ENCODE measurements around the gene CFAP20. TPM values are rescaled to one million over a fixed set of nuclear protein-coding genes. Genes with fewer than 3 reads are reported as not detected.
"Not testable (repeated sequence)": the region's sequence is repeated elsewhere in the genome, so short reads cannot be mapped to it uniquely, and the experiment has no call there.

CFAP20 gene
- total RNA-seq, 1 donor from 2014 or later: 41.4 TPM

- no peak for TF ChIP-seq CTCF (IDR thresholded peaks at IDR 0.05; ENCODE audit: unreplicated experiment)
- H3K9me3 Mint-ChIP-seq: peaks cover 5% of the 10 kb centered on the region
- H3K4me1 Mint-ChIP-seq: no peaks in the 10 kb centered on the region
- H3K27ac Mint-ChIP-seq: no peak overlapping the region
- H3K4me3 Mint-ChIP-seq: no peak overlapping the region
- H3K27me3 Mint-ChIP-seq (ENCODE audit: low read depth): no peaks in the 10 kb centered on the region
- H3K36me3 Mint-ChIP-seq: no peaks in the 10 kb centered on the region
- no peak for DNase-seq (ENCODE audit: low spot score in 2 of 2, unreplicated experiment in 2 of 2)
Measured at GRCh38 chr16:58082381-58082780, 46.8 kb downstream of the CFAP20 start.

DNA sequence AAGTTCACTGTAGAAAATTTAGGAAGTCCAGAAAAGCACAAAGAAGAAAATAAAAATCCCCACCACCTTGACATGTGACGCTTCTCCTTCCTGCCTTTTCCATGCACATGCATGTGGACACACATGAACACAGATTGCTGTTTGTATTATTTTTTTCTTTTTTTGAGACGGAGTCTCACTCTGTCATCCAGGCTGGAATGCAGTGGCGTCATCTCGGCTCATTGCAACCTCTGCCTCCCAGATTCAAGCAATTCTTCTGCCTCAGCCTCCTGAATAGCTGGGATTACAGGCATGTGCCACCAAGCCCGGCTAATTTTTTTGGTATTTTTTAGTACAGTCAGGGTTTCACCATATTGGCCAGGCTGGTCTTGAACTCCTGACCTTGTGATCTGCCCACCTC lies 48.5 kb downstream of the CFAP20 start:
- H3K27me3 Mint-ChIP-seq (ENCODE audit: low read depth); H3K4me3 Mint-ChIP-seq; H3K4me1 Mint-ChIP-seq; DNase-seq (ENCODE audit: low spot score in 2 of 2, unreplicated experiment in 2 of 2); H3K36me3 Mint-ChIP-seq; H3K27ac Mint-ChIP-seq: not testable (repeated sequence)
- peaks cover 20% of the 10 kb centered on the region for H3K9me3 Mint-ChIP-seq

DNA sequence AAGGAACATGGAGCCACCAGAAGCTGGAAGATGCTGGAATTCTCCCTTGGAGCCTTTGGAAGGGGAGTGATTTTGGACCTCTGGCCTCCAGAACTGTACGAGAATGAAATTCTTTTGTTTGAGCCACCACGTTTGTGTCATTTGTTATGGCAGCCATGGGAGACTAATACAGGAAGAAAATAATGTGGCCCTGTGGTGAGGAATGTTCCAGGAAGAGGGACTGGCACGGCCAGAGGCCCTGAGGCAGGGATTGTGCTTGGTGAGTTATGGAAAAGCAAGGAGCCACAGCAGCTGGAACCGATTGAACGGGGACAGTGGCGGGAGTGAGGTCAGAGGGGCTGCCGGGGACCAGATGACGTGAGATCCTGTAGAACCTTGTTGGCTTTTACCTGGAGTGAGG lies 51.4 kb downstream of the CFAP20 start:
- Mint-ChIP-seq H3K4me3 (no peak overlapping the region), H3K27ac (no peak overlapping the region), H3K36me3 (no peaks in the 10 kb centered on the region), H3K9me3 (peaks cover 20% of the 10 kb centered on the region), H3K27me3 (ENCODE audit: low read depth) (no peaks in the 10 kb centered on the region), H3K4me1 (no peaks in the 10 kb centered on the region)
- DNase-seq (ENCODE audit: low spot score in 2 of 2, unreplicated experiment in 2 of 2): no peak
- TF ChIP-seq CTCF (IDR thresholded peaks at IDR 0.05; ENCODE audit: unreplicated experiment): no peak

GRCh38 chr16:58076514-58076913 lies 52.7 kb downstream of the CFAP20 start:
- DNase-seq (ENCODE audit: low spot score in 2 of 2, unreplicated experiment in 2 of 2): no peak
- Mint-ChIP-seq H3K9me3 (peaks cover 20% of the 10 kb centered on the region), H3K4me1 (no peaks in the 10 kb centered on the region), H3K4me3 (no peak overlapping the region), H3K36me3 (no peaks in the 10 kb centered on the region), H3K27me3 (ENCODE audit: low read depth) (no peaks in the 10 kb centered on the region), H3K27ac (no peak overlapping the region)
- no peak for TF ChIP-seq CTCF (IDR thresholded peaks at IDR 0.05; ENCODE audit: unreplicated experiment)

DNA sequence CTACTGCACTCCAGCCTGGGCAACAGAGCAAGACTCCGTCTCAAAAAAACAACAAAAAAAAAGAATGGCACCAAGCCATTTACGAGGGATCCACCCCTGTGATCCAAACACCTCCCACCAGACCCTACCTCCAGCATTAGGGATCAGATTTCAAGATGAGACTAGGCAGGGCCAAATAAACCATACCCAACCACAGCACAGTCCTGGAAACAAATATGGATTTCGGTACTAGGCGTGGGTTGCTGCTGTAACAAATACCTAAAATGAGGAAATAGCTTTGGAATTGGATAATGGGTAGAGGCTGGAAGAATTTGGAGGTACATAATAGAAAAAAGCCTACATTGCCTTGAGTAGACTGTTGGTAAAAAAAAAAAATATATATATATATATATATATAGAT lies 54.5 kb downstream of the CFAP20 start:
- Mint-ChIP-seq H3K4me1 (no peaks in the 10 kb centered on the region), H3K4me3 (no peak overlapping the region), H3K27ac (no peak overlapping the region), H3K27me3 (ENCODE audit: low read depth) (no peaks in the 10 kb centered on the region), H3K36me3 (no peaks in the 10 kb centered on the region), H3K9me3 (peaks cover 20% of the 10 kb centered on the region)
- no peak for DNase-seq (ENCODE audit: low spot score in 2 of 2, unreplicated experiment in 2 of 2)
- TF ChIP-seq CTCF (IDR thresholded peaks at IDR 0.05; ENCODE audit: unreplicated experiment): no peak

DNA sequence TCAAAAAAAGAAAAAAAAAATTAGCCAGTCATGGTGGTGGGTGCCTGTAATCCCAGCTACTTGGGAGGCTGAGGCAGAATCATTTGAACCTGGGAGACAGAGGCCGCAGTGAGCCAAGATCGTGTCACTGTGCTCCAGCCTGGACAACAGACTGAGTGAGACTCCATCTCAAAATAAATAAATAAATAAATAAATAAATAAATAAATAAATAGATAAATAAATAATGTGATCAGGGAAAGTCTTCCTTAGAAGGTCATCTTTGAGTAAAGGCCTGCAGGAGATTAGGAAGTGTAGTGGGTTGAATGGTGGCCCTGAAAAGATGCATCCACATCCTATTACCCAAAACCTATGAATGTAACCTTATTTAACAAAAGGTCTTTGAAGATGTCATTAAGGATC lies 56.1 kb downstream of the CFAP20 start:
- not testable (repeated sequence) for H3K4me1 Mint-ChIP-seq; H3K36me3 Mint-ChIP-seq; H3K27me3 Mint-ChIP-seq (ENCODE audit: low read depth); H3K4me3 Mint-ChIP-seq; DNase-seq (ENCODE audit: low spot score in 2 of 2, unreplicated experiment in 2 of 2); H3K27ac Mint-ChIP-seq
- peaks cover 20% of the 10 kb centered on the region for H3K9me3 Mint-ChIP-seq

GRCh38 chr16:58072134-58072533 lies 57.0 kb downstream of the CFAP20 start:
- H3K4me3 Mint-ChIP-seq; H3K27me3 Mint-ChIP-seq (ENCODE audit: low read depth); H3K4me1 Mint-ChIP-seq; H3K36me3 Mint-ChIP-seq; H3K27ac Mint-ChIP-seq; DNase-seq (ENCODE audit: low spot score in 2 of 2, unreplicated experiment in 2 of 2): not testable (repeated sequence)
- H3K9me3 Mint-ChIP-seq: peaks cover 12% of the 10 kb centered on the region

Measured in mesothelial cell of epicardium (in vitro differentiated cells).